GM12875 (cell line): ENCODE results near the gene CXCL12.

Source experiments
- H3K4me3 ChIP-seq: one replicate; pipeline ENCODE4 v1.5.1; 2011; ENCODE audit warnings: low read depth, low read length, control low read depth
- CTCF ChIP-seq: IDR thresholded peaks from 2 replicates; pipeline ENCODE4 v1.5.1; 2011; ENCODE audit warnings: low read depth, mild to moderate bottlenecking, control low read depth, inconsistent platforms, low read length, moderate library complexity, borderline replicate concordance; ENCODE audit not compliant: insufficient read depth

CXCL12 gene

GRCh38 chr10:44416021-44416771, 31.3 kb upstream of the CXCL12 start:
- H3K4me3 ChIP-seq = no peak overlapping the region
- TF ChIP-seq CTCF = no peak

- TF ChIP-seq CTCF = no peak
Observed at GRCh38 chr10:44415121-44415520, 30.2 kb upstream of the CXCL12 start.

GRCh38 chr10:44413416-44413815, 28.5 kb upstream of the CXCL12 start:
- H3K4me3 ChIP-seq = no peak overlapping the region
- TF ChIP-seq CTCF = no peak

More at GRCh38 chr10:44415121-44415520, 30.2 kb upstream of the CXCL12 start:
- no peak overlapping the region for H3K4me3 ChIP-seq

- no peak for TF ChIP-seq CTCF
- no peak overlapping the region for H3K4me3 ChIP-seq
Observed at GRCh38 chr10:44411251-44411650, 26.4 kb upstream of the CXCL12 start.

GRCh38 chr10:44404741-44405437, 20.0 kb upstream of the CXCL12 start:
- H3K4me3 ChIP-seq = no peak overlapping the region
- no peak for TF ChIP-seq CTCF

- TF ChIP-seq CTCF = no peak
- no peak overlapping the region for H3K4me3 ChIP-seq
Observed at GRCh38 chr10:44402465-44403195, 17.7 kb upstream of the CXCL12 start.
